GM19240 (cell line): Measurements from ENCODE around the gene RREB1.
"Not testable (repeated sequence)": the region's sequence is repeated elsewhere in the genome, so short reads cannot be mapped to it uniquely, and the experiment has no call there.

Source experiments
- DNase-seq: peaks from one replicate; pipeline ENCODE4 v3.0.0; 2011; ENCODE audit warnings: low spot score; ENCODE audit not compliant: insufficient read length

The RREB1 gene

GRCh38 chr6:7261032-7261841 is 153.5 kb downstream of the RREB1 start:
- DNase-seq: peak; percentile 52

GRCh38 chr6:7261852-7262461 is 154.2 kb downstream of the RREB1 start:
- no peak for DNase-seq

GRCh38 chr6:7262746-7263518 is 155.2 kb downstream of the RREB1 start:
- DNase-seq: no peak

DNA sequence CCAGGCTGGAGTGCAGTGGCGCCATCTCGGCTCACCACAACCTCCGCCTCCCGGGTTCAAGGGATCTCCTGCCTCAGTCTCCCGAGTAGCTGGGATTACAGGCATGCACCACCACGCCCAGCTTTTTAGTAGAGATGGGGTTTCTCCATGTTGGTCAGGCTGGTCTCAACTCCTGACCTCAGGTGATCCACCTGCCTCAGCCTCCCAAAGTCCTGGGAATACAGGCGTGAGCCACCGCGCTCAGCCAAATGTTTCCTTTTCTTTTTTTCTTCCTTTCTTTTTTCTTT is 155.7 kb downstream of the RREB1 start:
- DNase-seq: not testable (repeated sequence)

DNA sequence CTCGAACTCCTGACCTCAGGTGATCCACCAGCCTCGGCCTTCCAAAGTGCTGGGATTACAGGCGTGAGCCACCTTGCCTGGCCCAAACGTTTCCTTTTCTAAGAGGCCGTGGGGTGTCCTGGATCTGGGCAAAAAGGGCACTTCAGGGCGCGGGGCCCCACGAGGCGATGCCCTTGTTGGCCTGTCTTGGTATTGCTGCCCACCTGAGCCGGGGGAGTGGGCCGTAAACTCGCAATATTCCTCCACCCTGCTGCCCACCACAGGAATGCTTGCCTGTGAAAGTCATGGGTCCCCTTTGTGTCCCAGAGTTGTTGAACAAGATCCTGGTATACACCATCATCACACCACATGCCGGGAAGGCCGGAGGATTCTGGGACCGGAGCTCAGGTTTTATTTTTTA is 156.3 kb downstream of the RREB1 start:
- no peak for DNase-seq

- DNase-seq: no peak
Observed at GRCh38 chr6:7264686-7265384, 157.1 kb downstream of the RREB1 start.

GRCh38 chr6:7265385-7265726 is 157.6 kb downstream of the RREB1 start:
- DNase-seq: not testable (repeated sequence)

DNA sequence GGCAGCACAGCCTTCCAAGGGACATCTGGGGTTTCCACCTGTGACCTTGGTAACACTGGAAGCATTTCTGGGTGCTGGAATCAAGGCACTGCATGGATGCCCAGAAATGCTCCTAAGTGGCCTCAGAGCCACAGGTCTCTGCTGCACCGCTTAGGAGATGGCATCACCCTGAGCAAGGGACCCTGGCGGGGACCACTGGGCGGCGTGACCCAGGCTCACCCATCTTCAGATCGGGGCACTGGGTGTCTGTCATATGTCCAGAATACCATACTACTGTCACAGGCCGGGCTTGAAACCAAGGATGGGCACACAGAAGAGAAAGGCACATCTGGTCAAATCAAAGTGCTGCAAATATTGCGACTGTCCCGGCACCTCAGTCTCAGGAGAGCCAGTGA is 159.3 kb downstream of the RREB1 start:
- no peak for DNase-seq

DNA sequence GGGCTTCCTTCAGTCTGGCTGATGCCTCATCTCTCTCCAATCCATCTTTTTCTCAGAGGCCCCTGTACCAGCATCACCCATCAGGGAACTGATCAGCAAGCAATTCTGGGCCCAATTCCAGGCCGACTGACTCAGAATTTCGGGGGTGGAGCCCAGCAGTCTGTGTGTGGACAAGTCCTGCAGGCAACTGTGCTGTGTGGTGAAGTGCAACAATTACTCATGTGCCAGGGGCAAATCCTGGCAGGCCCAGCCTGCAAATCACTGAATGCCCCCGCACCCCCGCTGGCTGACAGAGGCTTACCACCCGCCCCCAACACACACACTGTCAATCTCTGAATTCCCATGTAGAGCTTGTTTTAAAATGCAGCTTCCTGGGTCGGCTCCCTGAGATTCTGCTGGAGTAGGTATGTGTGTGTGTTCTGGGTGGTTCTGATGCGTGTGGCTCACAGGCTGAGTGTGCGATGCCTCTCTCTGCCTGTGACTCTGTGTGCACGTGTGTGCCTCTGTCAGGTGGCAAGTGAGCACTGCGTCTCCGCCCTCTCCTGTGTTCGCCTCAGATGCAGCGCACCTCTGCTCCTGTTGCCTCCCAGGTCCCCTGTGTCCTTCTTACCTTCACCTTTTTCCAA is 159.8 kb downstream of the RREB1 start:
- no peak for DNase-seq

DNA sequence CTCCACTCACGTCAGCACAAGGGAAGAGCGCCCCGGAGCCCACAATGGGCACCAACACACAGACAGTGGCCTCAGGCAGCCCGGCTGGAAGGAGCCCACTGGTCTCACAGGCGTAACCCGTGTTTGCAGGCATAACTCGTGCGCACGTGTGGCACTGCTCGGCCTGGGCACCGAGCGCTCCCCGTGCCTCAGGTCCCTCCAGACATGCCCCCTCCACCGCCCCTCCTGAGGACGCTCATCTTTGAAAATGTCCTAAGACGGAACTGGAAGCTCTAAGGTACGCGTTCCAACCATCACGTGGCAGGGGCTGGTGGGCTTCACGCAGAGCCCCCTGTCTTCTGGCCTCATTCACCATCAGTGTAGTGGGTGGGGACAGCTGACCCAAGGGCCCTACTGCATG is 160.6 kb downstream of the RREB1 start:
- no peak for DNase-seq

DNA sequence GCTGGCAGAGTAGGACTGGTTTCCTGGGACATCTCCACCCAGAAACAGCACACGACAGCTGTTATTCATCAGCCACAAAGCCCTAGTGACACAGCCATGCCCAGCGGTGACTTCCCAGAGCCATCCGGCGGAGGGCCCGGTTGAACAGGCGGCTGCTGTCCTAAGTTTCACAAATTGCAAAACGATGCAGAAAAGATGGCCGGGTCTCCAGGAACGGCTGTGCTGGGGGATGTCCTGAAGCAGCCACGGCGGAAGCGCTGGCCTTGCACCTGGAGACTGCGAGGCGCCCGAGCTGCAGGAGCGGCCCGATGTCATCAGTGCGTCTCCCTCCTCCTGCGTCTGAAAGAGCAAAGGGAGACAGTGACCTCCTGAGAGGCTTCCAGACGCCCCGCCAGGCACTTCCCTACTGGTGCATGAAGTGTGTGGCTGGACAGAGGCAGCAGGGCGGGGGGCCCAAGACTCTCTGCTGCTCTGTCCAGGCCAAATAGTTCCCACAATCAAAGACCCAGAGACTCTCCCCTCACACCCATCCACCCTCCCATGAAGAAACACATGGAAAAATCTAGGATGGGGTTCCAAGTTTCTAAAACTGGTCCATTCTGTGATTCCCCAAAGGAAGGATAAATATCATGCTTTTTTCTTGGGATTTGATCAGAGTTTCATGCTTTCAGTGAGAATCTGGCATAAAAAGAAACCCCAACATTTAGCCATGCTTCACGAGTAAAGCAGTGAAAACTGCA is 161.2 kb downstream of the RREB1 start:
- no peak for DNase-seq

DNA sequence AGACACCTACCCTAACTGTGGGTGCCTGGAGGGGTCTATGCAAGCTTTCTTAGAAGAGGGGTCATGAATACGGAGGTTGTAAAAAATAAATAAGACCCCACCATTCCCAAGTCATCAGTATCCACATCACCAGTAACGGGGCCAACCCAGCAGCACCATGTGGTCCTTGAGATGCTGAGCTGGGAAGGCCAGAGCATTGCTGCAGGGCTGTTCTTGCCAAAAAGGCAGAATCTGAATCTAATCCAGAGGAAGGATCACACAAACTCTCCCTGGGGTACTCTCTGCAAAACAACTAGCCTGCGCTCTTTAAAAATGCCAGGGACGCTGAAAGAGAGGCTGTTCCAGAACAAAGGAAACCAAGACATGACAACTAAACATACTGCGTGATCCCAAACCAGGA is 162.1 kb downstream of the RREB1 start:
- no peak for DNase-seq

GRCh38 chr6:7270320-7271204 is 162.8 kb downstream of the RREB1 start:
- no peak for DNase-seq

GRCh38 chr6:7271205-7271534 is 163.4 kb downstream of the RREB1 start:
- DNase-seq: no peak

- no peak for DNase-seq
Observed at GRCh38 chr6:7273709-7274108, 165.9 kb downstream of the RREB1 start.

DNA sequence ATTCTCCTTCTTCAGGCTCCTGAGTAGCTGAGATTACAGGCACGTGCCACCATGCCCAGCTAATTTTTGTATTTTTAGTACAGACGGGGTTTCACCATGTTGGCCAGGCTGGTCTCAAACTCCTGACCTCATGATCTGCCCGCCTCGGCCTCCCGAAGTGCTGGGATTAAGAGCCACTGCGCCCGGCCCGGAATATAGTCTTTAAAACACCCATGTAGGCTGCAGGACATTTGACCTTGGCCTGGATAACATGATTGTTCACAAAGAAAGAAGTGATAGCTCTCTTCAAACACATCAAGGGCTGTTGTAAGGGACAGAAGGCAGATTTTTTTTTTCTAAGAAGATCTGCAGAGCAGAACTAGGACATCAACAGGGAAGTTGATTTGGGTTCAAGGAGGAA is 166.8 kb downstream of the RREB1 start:
- DNase-seq: not testable (repeated sequence)

- DNase-seq: no peak
Observed at GRCh38 chr6:7276199-7276524, 168.4 kb downstream of the RREB1 start.

DNA sequence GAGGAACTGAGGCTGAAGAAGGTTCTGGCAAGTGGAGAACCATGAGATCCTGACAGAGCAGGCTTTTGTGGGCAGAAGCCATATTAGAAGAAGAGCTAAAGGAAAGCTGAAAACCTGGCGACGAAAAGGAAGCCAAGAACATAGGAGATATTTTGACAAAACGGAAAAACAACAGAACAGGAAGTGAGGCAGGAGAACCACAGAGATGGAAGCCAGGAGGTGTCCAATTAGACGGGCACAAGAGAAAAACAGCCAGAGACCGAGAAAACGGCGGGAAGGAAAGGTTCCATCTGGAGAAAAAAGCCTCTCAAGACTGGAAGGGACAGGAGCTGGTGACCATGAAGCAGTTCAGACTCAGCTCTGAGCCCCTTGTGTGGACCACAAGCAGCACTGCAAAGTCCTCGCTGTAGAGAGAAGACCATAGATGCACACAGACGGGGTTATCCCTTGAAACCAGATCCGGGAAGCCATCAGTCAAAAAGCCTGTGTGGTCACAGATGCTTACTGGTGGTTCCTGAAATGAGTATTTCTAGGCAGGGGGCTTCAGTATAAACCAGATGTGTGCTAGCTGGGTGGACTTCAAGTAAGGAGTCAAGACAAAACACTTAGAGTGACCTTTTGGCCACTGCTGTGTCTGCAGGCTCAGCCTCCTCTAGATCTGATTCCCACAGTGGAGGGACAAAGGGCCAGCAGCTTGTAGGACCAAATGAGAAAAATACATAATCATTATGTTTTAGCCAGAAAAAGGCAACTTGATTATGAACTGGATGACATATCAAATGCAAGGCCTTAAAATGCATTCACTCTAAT is 174.5 kb downstream of the RREB1 start:
- DNase-seq: no peak

DNA sequence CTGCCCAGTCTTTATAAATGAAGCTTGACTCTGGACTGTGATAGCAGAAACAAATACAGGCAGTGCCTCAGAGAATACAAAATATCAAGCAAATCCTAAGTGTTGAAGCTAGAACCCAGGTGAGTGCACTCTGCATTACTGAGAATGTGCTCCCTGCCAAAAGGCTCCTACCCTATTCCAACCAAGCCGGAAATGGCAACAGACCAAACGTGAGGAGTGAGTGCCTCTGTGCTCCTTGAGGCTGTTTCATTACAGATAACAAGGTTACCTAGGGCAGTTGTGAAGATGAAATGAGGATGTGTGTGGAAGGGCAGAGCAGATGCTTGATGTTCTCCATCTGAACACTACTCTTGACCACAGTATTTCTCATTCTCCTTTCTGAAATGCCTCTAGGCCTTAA is 175.9 kb downstream of the RREB1 start:
- DNase-seq: no peak
